Measurements from ENCODE around the gene ABR. TPM values are rescaled to one million over a fixed set of nuclear protein-coding genes. Genes with fewer than 3 reads are reported as not detected.

The ABR gene
- total RNA-seq, 1 donor from 2014 or later = 70.9 TPM

DNA sequence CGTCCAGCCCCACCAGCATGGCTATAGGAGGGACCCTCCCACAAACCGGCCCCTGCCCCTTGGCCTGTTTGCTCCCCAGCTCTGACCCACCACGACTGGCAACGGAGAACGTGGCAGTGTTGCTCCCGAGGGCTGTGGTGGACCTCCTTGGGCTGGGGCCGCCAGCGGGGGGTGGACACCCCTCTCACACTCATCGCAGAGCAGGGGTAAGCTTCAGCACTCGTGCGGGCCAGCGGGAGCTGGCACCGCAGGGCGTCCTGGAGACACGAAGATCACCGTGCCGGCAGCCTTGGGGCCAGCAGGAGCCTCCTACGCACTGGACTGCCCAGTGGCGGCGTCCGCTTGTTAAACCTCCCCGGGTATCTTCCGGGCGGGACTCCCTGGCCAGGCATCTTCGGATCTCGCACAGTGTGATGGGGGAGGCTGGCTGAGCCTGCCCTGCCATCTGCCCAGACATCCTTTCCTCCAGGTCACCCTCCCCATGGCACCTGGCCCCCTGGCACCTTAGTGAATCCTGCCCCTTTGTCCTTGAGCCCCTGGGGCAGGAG, 53.5 kb downstream of the ABR start:
- no peaks in the 10 kb centered on the region for H3K27me3 ChIP-seq (ENCODE audit: insufficient read depth, low read length)
- no peak overlapping the region for H3K27ac Mint-ChIP-seq (ENCODE audit: unreplicated experiment)
- no peak for FAIRE-seq

GRCh38 chr17:1125788-1126145, 54.0 kb downstream of the ABR start:
- no peaks in the 10 kb centered on the region for H3K9me3 ChIP-seq (ENCODE audit: insufficient read depth, low read depth, low read length)
- peaks cover 13% of the 10 kb centered on the region for H3K36me3 Mint-ChIP-seq (ENCODE audit: low read depth, unreplicated experiment)
- H3K79me2 ChIP-seq (ENCODE audit: insufficient read depth, low read length) = no peaks in the 10 kb centered on the region
- no peak overlapping the region for H3K27ac Mint-ChIP-seq (ENCODE audit: unreplicated experiment)
- DNase-seq (ENCODE audit: low read depth) (no peak), FAIRE-seq (no peak)
- H3K9ac ChIP-seq (ENCODE audit: low read length) = peak overlapping the region; percentile 52
- H3K9me3 Mint-ChIP-seq (ENCODE audit: unreplicated experiment) = peaks cover 3% of the 10 kb centered on the region
- H3K4me1 Mint-ChIP-seq (ENCODE audit: low read depth, unreplicated experiment) = peaks cover 5% of the 10 kb centered on the region
- TF ChIP-seq EZH2 (IDR thresholded peaks at IDR 0.05; ENCODE audit: insufficient read depth, low read length) = no peak
- TF ChIP-seq CTCF (IDR thresholded peaks at IDR 0.05; ENCODE audit: insufficient read depth, low read depth, low read length) = no peak
- H3K4me1 ChIP-seq (ENCODE audit: insufficient read depth, low read length) = peaks cover 16% of the 10 kb centered on the region
- H3K27me3 Mint-ChIP-seq (ENCODE audit: low read depth, unreplicated experiment) = peaks cover 8% of the 10 kb centered on the region
- H2AFZ ChIP-seq (ENCODE audit: low read depth, low read length) = peak overlapping the region; percentile 73
- peak overlapping the region; percentile 75 for H3K4me2 ChIP-seq (ENCODE audit: low read length)
- no peaks in the 10 kb centered on the region for H3K36me3 ChIP-seq (ENCODE audit: insufficient read depth, low read length)
- no peaks in the 10 kb centered on the region for H3K27me3 ChIP-seq (ENCODE audit: insufficient read depth, low read length)
- H4K20me1 ChIP-seq (ENCODE audit: insufficient read depth, low read length) = peaks cover 25% of the 10 kb centered on the region
- no peak overlapping the region for H3K27ac ChIP-seq (ENCODE audit: low read depth, low read length)
- H3K4me3 ChIP-seq (ENCODE audit: insufficient read depth, low read depth, low read length) = no peak overlapping the region
- H3K4me3 Mint-ChIP-seq (ENCODE audit: unreplicated experiment) = no peak overlapping the region

More for the DNA sequence above, 53.5 kb downstream of the ABR start:
- Histone ChIP-seq H3K4me1 (ENCODE audit: insufficient read depth, low read length) (peaks cover 16% of the 10 kb centered on the region), H2AFZ (ENCODE audit: low read depth, low read length) (no peak overlapping the region), H3K4me2 (ENCODE audit: low read length) (no peak overlapping the region), H3K27ac (ENCODE audit: low read depth, low read length) (no peak overlapping the region), H3K79me2 (ENCODE audit: insufficient read depth, low read length) (no peaks in the 10 kb centered on the region), H3K9ac (ENCODE audit: low read length) (no peak overlapping the region), H4K20me1 (ENCODE audit: insufficient read depth, low read length) (peaks cover 26% of the 10 kb centered on the region), H3K4me3 (ENCODE audit: insufficient read depth, low read depth, low read length) (no peak overlapping the region), H3K36me3 (ENCODE audit: insufficient read depth, low read length) (no peaks in the 10 kb centered on the region), H3K9me3 (ENCODE audit: insufficient read depth, low read depth, low read length) (no peaks in the 10 kb centered on the region)
- H3K4me3 Mint-ChIP-seq (ENCODE audit: unreplicated experiment) = no peak overlapping the region
- peaks cover 9% of the 10 kb centered on the region for H3K27me3 Mint-ChIP-seq (ENCODE audit: low read depth, unreplicated experiment)
- no peak for TF ChIP-seq CTCF (IDR thresholded peaks at IDR 0.05; ENCODE audit: insufficient read depth, low read depth, low read length)
- TF ChIP-seq EZH2 (IDR thresholded peaks at IDR 0.05; ENCODE audit: insufficient read depth, low read length) = no peak
- peaks cover 10% of the 10 kb centered on the region for H3K36me3 Mint-ChIP-seq (ENCODE audit: low read depth, unreplicated experiment)
- H3K4me1 Mint-ChIP-seq (ENCODE audit: low read depth, unreplicated experiment) = peaks cover 1% of the 10 kb centered on the region
- peaks cover 3% of the 10 kb centered on the region for H3K9me3 Mint-ChIP-seq (ENCODE audit: unreplicated experiment)
- DNase-seq (ENCODE audit: low read depth) = no peak

Measured in astrocyte (in vitro differentiated cells and primary cell).